Astrocyte of the cerebellum (primary cell): ENCODE results near the gene POTED.
"Not testable (repeated sequence)": the region's sequence is repeated elsewhere in the genome, so short reads cannot be mapped to it uniquely, and the experiment has no call there.

Source experiments
- DNase-seq: peaks from one replicate; pipeline ENCODE4 v3.0.0-alpha.2; 2011; ENCODE audit warnings: low read depth
- H3K4me3 ChIP-seq: 2 replicates; pipeline ENCODE4 v1.5.1; 2011; ENCODE audit warnings: mild to moderate bottlenecking, low read depth, low read length, moderate library complexity
- in situ Hi-C: cut with HindIII; loops from 2 replicates; pipeline ENCODE4 v1.10.0; 2017; ENCODE audit warnings: low sequenced_read_pairs

Gene POTED

GRCh38 chr21:13609477-13609876, at the start of gene POTED:
TSS of gene POTED (plus strand) at chr21:13609777. CDS start at chr21:13610229, 452 bp downstream.
- DNase-seq, in situ Hi-C loops, H3K4me3 ChIP-seq: not testable (repeated sequence)

- DNase-seq, in situ Hi-C loops, H3K4me3 ChIP-seq: not testable (repeated sequence)
These were observed 40.5 kb downstream of the POTED start for GRCh38 chr21:13650101-13650500.

- DNase-seq, in situ Hi-C loops, H3K4me3 ChIP-seq: not testable (repeated sequence)
These were observed 42.2 kb downstream of the POTED start for GRCh38 chr21:13651746-13652145.
